Measurements from ENCODE around the gene THSD7A. TPM values are rescaled to one million over a fixed set of nuclear protein-coding genes. Genes with fewer than 3 reads are reported as not detected.

Gene THSD7A
- total and polyA plus RNA-seq, 9 of the 15 experiments (the other 6 are each of a cell fraction or from before 2014, with no cell fraction given) = 0.01 to 0.02 TPM; not detected in 7

- TF ChIP-seq E4F1 (CRISPR knock-in tag; IDR thresholded peaks at IDR 0.05; ENCODE audit: borderline replicate concordance) = no peak
- TF ChIP-seq KDM1A (IDR thresholded peaks at IDR 0.05) = no peak
- TF ChIP-seq SMARCC2 (IDR thresholded peaks at IDR 0.05; ENCODE audit: low read depth) = no peak
- TF ChIP-seq LEF1 (IDR thresholded peaks at IDR 0.05) = no peak
- TF ChIP-seq RFX7 (CRISPR knock-in tag; IDR thresholded peaks at IDR 0.05) = no peak
- TF ChIP-seq CTCF (IDR thresholded peaks at IDR 0.05 in 2 of 3, conservative IDR thresholded peaks at IDR 0.05 in 1 of 3; ENCODE audit: insufficient read depth in 2 of 3, low read depth in 1 of 3, low read length in 3 of 3) = no peak
Measured at GRCh38 chr7:11753433-11753832, 78.6 kb downstream of the THSD7A start (continued).

GRCh38 chr7:11751807-11752389 lies 80.1 kb downstream of the THSD7A start:
- intact Hi-C loops (cut with micrococcal nuclease) = no loop called here
- Histone ChIP-seq H3K9ac (ENCODE audit: insufficient read depth in 1 of 2, low read depth in 2 of 2, low read length in 2 of 2) (no peak overlapping the region), H4K20me1 (replicated peaks; ENCODE audit: control insufficient read depth, insufficient read depth, low read length) (no peaks in the 10 kb centered on the region), H3K9me1 (ENCODE audit: control insufficient read depth, insufficient read depth, low read length) (no peaks in the 10 kb centered on the region), H3K36me3 (ENCODE audit: control insufficient read depth, insufficient read depth, low read length) (no peaks in the 10 kb centered on the region), H3K27me3 (ENCODE audit: control insufficient read depth in 2 of 2, insufficient read depth in 2 of 2, low read length in 2 of 2) (no peaks in the 10 kb centered on the region), H3K9me3 (replicated peaks; ENCODE audit: control insufficient read depth, insufficient read depth, low read depth, low read length) (no peaks in the 10 kb centered on the region), H3K4me1 (replicated peaks in 1 of 2; ENCODE audit: control insufficient read depth in 2 of 2, insufficient read depth in 2 of 2, low read length in 2 of 2) (no peaks in the 10 kb centered on the region), H3K27ac (ENCODE audit: extremely low read depth, low read depth, low read length) (no peak overlapping the region), H3K4me2 (ENCODE audit: insufficient read depth, low read length) (no peak overlapping the region), H3K4me3 (no peak overlapping the region), H2AFZ (ENCODE audit: low read depth, low read length) (no peak overlapping the region), H3K79me2 (ENCODE audit: control insufficient read depth, insufficient read depth, low read length) (no peaks in the 10 kb centered on the region)
- ATAC-seq (no peak), FAIRE-seq (no peak), DNase-seq (ENCODE audit: extremely low read depth in 1 of 4, low spot score in 3 of 4) (no peak)
- in situ Hi-C loops (cut with MboI) = no loop called here
- no TSS peak for BruUV-seq (replicated peaks)
- POLR2A ChIA-PET = no interaction called here
- CTCF ChIA-PET (ENCODE audit: low intra/inter-chr PET ratio) = no interaction called here
- WGBS (ENCODE audit: insufficient coverage, low coverage, missing lambda C conversion rate) = 0% methylated on average over 8 of the region's 8 CpGs
- TF ChIP-seq MNT (conservative IDR thresholded peaks at IDR 0.05) (no peak), BRD9 (IDR thresholded peaks at IDR 0.05; ENCODE audit: low read depth, partially characterized antibody) (no peak), SMARCC2 (IDR thresholded peaks at IDR 0.05; ENCODE audit: low read depth) (no peak)
